A549 (cell line): ENCODE results near the gene RDH11. TPM values are rescaled to one million over a fixed set of nuclear protein-coding genes. Genes with fewer than 3 reads are reported as not detected.

Experiments
- ATAC-seq, 2 experiments: fragments of 200-7000 bp in 1 of 2; fragments of >200 bp in 1 of 2; cut with Nextera tagmentation in 1 of 2; cut with Tn5 transposase in 1 of 2; 3 replicates each; pipeline versions ENCODE4 v1.8.0 to v1.9.1; 2018 to 2020; ENCODE audit warnings: mild to moderate bottlenecking in 1 of 2, moderate library complexity in 1 of 2
- CTCF ChIA-PET: fragments of 300-600 bp; sonication (Branson Sonifier 250); formaldehyde crosslinking; extraction: SDS; loops from one replicate; lab custom pipeline; 2021; ENCODE audit warnings: antibody characterized with exemption, inconsistent platforms; lab: Yijun Ruan, JAX
- POLR2A ChIA-PET: fragments of 350-600 bp; formaldehyde crosslinking; extraction: SDS; loops from one replicate; lab custom pipeline; 2021; ENCODE audit warnings: antibody characterized with exemption, inconsistent platforms; lab: Yijun Ruan, JAX
- DNase-seq, 2 experiments: peaks; one replicate each; pipeline versions ENCODE4 v3.0.0 to v3.0.0-alpha.2; 2011 to 2016; ENCODE audit warnings: low read depth in 1 of 2, low spot score in 1 of 2
- FAIRE-seq: peaks from 2 replicates; lab custom pipeline; 2011; peaks lifted over from hg19 to GRCh38; lab: Jason Lieb, UNC
- H3K27ac ChIP-seq, 2 experiments: fragments of >200 bp; sonication (Bioruptor Twin); formaldehyde crosslinking; 3 replicates each; pipeline ENCODE4 v1.5.1; 2016 to 2017
- H3K4me1 ChIP-seq: fragments of >200 bp; sonication (Bioruptor Twin); formaldehyde crosslinking; 3 replicates; pipeline ENCODE4 v1.6.1; 2016
- H3K4me2 ChIP-seq: fragments of >200 bp; sonication (Bioruptor Twin); formaldehyde crosslinking; 3 replicates; pipeline ENCODE4 v1.6.1; 2016
- H3K4me3 ChIP-seq: fragments of >200 bp; sonication (Bioruptor Twin); formaldehyde crosslinking; 3 replicates; pipeline ENCODE4 v1.5.1; 2016
- H3K9me3 ChIP-seq: fragments of >200 bp; sonication (Bioruptor Twin); formaldehyde crosslinking; 3 replicates; pipeline ENCODE4 v1.6.1; 2016
- ATOH8 ChIP-seq: fragments of 250-450 bp; sonication (Bioruptor Pico); IDR thresholded peaks from 2 replicates; pipeline ENCODE4 v1.5.0; 2020; ENCODE audit warnings: low read depth, mild to moderate bottlenecking, moderate library complexity
- BHLHE40 ChIP-seq: IDR thresholded peaks from 2 replicates; pipeline ENCODE4 v1.6.1; 2012; ENCODE audit warnings: low read depth, low read length, inconsistent platforms
- CBX2 ChIP-seq: fragments of 200-600 bp; sonication (generic); IDR thresholded peaks from 2 replicates; pipeline ENCODE4 v1.6.1; 2016; ENCODE audit warnings: low read depth, mild to moderate bottlenecking, borderline replicate concordance
- EHF ChIP-seq: fragments of 250-450 bp; sonication (Bioruptor Pico); IDR thresholded peaks from 2 replicates; pipeline ENCODE4 v1.5.0; 2020; ENCODE audit warnings: mild to moderate bottlenecking
- EHMT2 ChIP-seq: fragments of 200-600 bp; sonication (generic); IDR thresholded peaks from 2 replicates; pipeline ENCODE4 v1.6.1; 2016; ENCODE audit warnings: antibody characterized with exemption, low read depth, mild to moderate bottlenecking, moderate library complexity
- GATA3 ChIP-seq: IDR thresholded peaks from 2 replicates; pipeline ENCODE4 v1.6.1; 2012; ENCODE audit warnings: borderline replicate concordance
- HDAC2 ChIP-seq: fragments of 200-600 bp; sonication (generic); IDR thresholded peaks from 2 replicates; pipeline ENCODE4 v1.6.1; 2016
- HEYL ChIP-seq: fragments of 250-450 bp; sonication (Bioruptor Pico); IDR thresholded peaks from 2 replicates; pipeline ENCODE4 v1.8.0; 2021; ENCODE audit warnings: mild to moderate bottlenecking, moderate library complexity
- KDM1A ChIP-seq: fragments of 200-600 bp; sonication (generic); IDR thresholded peaks from 2 replicates; pipeline ENCODE4 v1.6.1; 2016; ENCODE audit warnings: low read depth, mild to moderate bottlenecking
- MAFK ChIP-seq: fragments of 450-650 bp; IDR thresholded peaks from 2 replicates; pipeline ENCODE4 v1.6.1; 2014; ENCODE audit not compliant: partially characterized antibody
- MYC ChIP-seq: IDR thresholded peaks from 2 replicates; pipeline ENCODE4 v1.6.1; 2012; ENCODE audit warnings: mild to moderate bottlenecking, inconsistent platforms, low read length, improper control_type of control experiment, borderline replicate concordance
- NPAS2 ChIP-seq: fragments of 250-450 bp; sonication (Bioruptor Pico); IDR thresholded peaks from 2 replicates; pipeline ENCODE4 v1.8.0; 2022; ENCODE audit warnings: mild to moderate bottlenecking, moderate library complexity, borderline replicate concordance
- NR3C1 ChIP-seq: fragments of >200 bp; sonication (Bioruptor Twin); formaldehyde crosslinking; IDR thresholded peaks from 3 replicates; pipeline ENCODE4 v1.6.1; 2017
- RAD21 ChIP-seq, 2 experiments: fragments of >200 bp in 1 of 2; sonication (Bioruptor Twin) in 1 of 2; formaldehyde crosslinking in 1 of 2; IDR thresholded peaks in 1 of 2; conservative IDR thresholded peaks in 1 of 2; 2 replicates in 1 of 2; 3 replicates in 1 of 2; pipeline ENCODE4 v1.6.1; 2012 to 2018; ENCODE audit warnings: inconsistent platforms in 1 of 2
- RARB ChIP-seq: fragments of 250-450 bp; sonication (Bioruptor Pico); IDR thresholded peaks from 2 replicates; pipeline ENCODE4 v1.8.0; 2021; ENCODE audit warnings: mild to moderate bottlenecking, moderate library complexity
- RCOR1 ChIP-seq: fragments of 150-350 bp; IDR thresholded peaks from 2 replicates; pipeline ENCODE4 v1.6.1; 2014; ENCODE audit warnings: antibody characterized with exemption, low read length, low read depth
- RFX5 ChIP-seq: fragments of 450-650 bp; IDR thresholded peaks from 2 replicates; pipeline ENCODE4 v1.7.1; 2014; ENCODE audit warnings: antibody characterized with exemption, mild to moderate bottlenecking, moderate library complexity
- TFCP2L1 ChIP-seq: fragments of 250-450 bp; sonication (Bioruptor Pico); IDR thresholded peaks from 2 replicates; pipeline ENCODE4 v1.5.0; 2021; ENCODE audit warnings: mild to moderate bottlenecking
- TP53 ChIP-seq: fragments of 250-450 bp; sonication (Bioruptor Pico); IDR thresholded peaks from 2 replicates; pipeline ENCODE4 v1.5.0; 2021; ENCODE audit warnings: mild to moderate bottlenecking, moderate library complexity
- ZC3H11A ChIP-seq: fragments of 450-650 bp; IDR thresholded peaks from 2 replicates; pipeline ENCODE4 v1.6.1; 2014; ENCODE audit warnings: antibody characterized with exemption, mild to moderate bottlenecking
- ZFP36 ChIP-seq: fragments of 450-650 bp; IDR thresholded peaks from 2 replicates; pipeline ENCODE4 v1.6.1; 2014; ENCODE audit warnings: borderline replicate concordance; ENCODE audit not compliant: partially characterized antibody
- ZSCAN20 ChIP-seq: fragments of 250-450 bp; sonication (Bioruptor Pico); IDR thresholded peaks from 2 replicates; pipeline ENCODE4 v1.8.0; 2022; ENCODE audit warnings: mild to moderate bottlenecking, moderate library complexity
- WGBS: methylation state at CpG from one replicate; pipeline ENCODE4 v1.1.6; 2017; ENCODE audit errors: missing lambda C conversion rate; 5-methylcytosine and 5-hydroxymethylcytosine counted together
- polyA plus RNA-seq, 4 experiments: library from polyadenylated mRNA; depleted of rRNA in 3 of 4; stranded (reverse); fragments of >200 nt; fragmentation: RNase III in 1 of 4; extraction: RNeasy Plus Mini Kit Qiagen cat#74134 plus additional on column Dnase treatment in 1 of 4; gene quantifications; 2 replicates in 3 of 4; 3 replicates in 1 of 4; pipeline ENCODE4 v1.2.3, GENCODE V29; 2011 to 2017
- TF ChIP-seq, protein P1 (sequence below): fragments of 150-350 bp; IDR thresholded peaks from 2 replicates; pipeline ENCODE4 v1.6.1; 2014; ENCODE audit warnings: low read depth, mild to moderate bottlenecking, low read length

The RDH11 gene
- polyA plus RNA-seq, 2 of the 4 experiments (the other 2 are of a cell fraction) = 85.7 to 132 TPM

DNA sequence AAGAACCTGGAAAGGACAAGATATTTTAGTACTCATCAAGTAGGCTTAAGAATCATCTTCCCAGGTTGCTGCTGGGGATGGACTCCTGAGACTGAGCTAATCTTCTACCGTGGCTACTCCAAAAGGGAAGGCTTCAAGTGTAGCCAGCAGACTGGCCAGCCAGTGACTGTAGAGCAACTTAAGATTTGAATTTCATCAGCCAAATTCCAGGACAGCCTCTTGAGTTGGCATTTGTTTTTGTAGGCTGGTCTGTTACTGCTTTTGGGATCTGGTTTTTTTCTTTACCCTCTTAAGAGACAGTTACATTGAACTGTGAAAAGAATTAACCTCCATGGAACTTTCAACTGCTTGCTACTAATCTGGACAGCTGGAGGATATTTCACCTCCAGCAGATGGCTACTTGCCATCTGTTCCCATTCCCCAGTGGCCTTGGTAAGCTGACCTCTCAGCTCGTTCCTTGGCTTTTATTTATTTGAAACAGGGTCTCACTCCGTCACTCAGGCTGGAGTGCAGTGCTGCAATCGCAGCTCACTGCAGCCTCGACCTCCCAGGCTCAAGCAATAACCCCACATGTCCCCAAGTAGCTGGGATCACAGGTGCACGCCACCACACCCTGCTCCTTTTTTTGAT lies 41.8 kb downstream of the RDH11 start:
- no peaks in the 10 kb centered on the region for H3K9me3 ChIP-seq
- H3K27ac ChIP-seq = peak overlapping the region in 1 of 2 experiments; percentile 11; a peak in 1 of 6 replicates
- ATAC-seq (no peak), FAIRE-seq (no peak), DNase-seq (no peak)
- no peak for TF ChIP-seq RAD21 (conservative IDR thresholded peaks at IDR 0.05 in 1 of 2, IDR thresholded peaks at IDR 0.05 in 1 of 2)
- no peak for TF ChIP-seq KDM1A
- TF ChIP-seq NPAS2 (CRISPR knock-in tag) = no peak
- TF ChIP-seq EHF (CRISPR knock-in tag) = no peak
- TF ChIP-seq HEYL = no peak
- peaks cover 5% of the 10 kb centered on the region; the same call in 1 of the 3 replicates for H3K4me1 ChIP-seq
- no peak overlapping the region for H3K4me2 ChIP-seq
- no peak overlapping the region for H3K4me3 ChIP-seq
- ChIA-PET CTCF (interaction anchor here (1.2 to 3.9 kb wide), 5 partner anchors 10 to 73 kb away, joined by 3 to 15 read pairs (median 5); no protein-coding TSS in a partner anchor), POLR2A (no interaction called here)
- WGBS = 90% methylated on average over 6 of the region's 6 CpGs

- POLR2A ChIA-PET = no interaction called here
- no peak overlapping the region for H3K4me2 ChIP-seq
- peaks cover 5% of the 10 kb centered on the region; the same call in 1 of the 3 replicates for H3K4me1 ChIP-seq
- ATAC-seq (no peak), FAIRE-seq (no peak), DNase-seq (no peak)
- 86% methylated on average over 1 of the region's 1 CpG for WGBS
- H3K9me3 ChIP-seq = no peaks in the 10 kb centered on the region
- TF ChIP-seq EHMT2 (no peak), GATA3 (no peak), TFCP2L1 (CRISPR knock-in tag) (no peak), NPAS2 (CRISPR knock-in tag) (no peak), MAFK (no peak), ZFP36 (no peak), RARB (CRISPR knock-in tag) (no peak), RFX5 (no peak), RAD21 (conservative IDR thresholded peaks at IDR 0.05 in 1 of 2, IDR thresholded peaks at IDR 0.05 in 1 of 2) (no peak), BHLHE40 (no peak), ATOH8 (CRISPR knock-in tag) (no peak), ZC3H11A (no peak), MYC (no peak), TP53 (no peak), HDAC2 (no peak), ZSCAN20 (CRISPR knock-in tag) (no peak), CBX2 (no peak)
- TF ChIP-seq, protein P1, sequence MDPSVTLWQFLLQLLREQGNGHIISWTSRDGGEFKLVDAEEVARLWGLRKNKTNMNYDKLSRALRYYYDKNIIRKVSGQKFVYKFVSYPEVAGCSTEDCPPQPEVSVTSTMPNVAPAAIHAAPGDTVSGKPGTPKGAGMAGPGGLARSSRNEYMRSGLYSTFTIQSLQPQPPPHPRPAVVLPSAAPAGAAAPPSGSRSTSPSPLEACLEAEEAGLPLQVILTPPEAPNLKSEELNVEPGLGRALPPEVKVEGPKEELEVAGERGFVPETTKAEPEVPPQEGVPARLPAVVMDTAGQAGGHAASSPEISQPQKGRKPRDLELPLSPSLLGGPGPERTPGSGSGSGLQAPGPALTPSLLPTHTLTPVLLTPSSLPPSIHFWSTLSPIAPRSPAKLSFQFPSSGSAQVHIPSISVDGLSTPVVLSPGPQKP = no peak
- CTCF ChIA-PET = interaction anchor here (1.1 to 3.9 kb wide), 9 partner anchors 8 to 125 kb away, joined by 3 to 15 read pairs (median 5); no protein-coding TSS in a partner anchor
- H3K27ac ChIP-seq = no peak overlapping the region
- H3K4me3 ChIP-seq = no peak overlapping the region
These were observed 43.4 kb downstream of the RDH11 start for GRCh38 chr14:67652189-67652588.

GRCh38 chr14:67650694-67651093 lies 44.9 kb downstream of the RDH11 start:
- POLR2A ChIA-PET = no interaction called here
- ATAC-seq = no peak
- no peak for DNase-seq
- CTCF ChIA-PET = interaction anchor here (1.2 to 2.3 kb wide), 3 partner anchors 54 to 124 kb away, joined by 3 to 8 read pairs (median 6); no protein-coding TSS in a partner anchor
- no peak for FAIRE-seq
- TF ChIP-seq RCOR1 = no peak
- TF ChIP-seq ZC3H11A = no peak
- no peak for TF ChIP-seq NR3C1
- Histone ChIP-seq H3K4me1 (peaks cover 5% of the 10 kb centered on the region; the same call in 1 of the 3 replicates), H3K9me3 (no peaks in the 10 kb centered on the region), H3K4me3 (no peak overlapping the region), H3K4me2 (no peak overlapping the region), H3K27ac (no peak overlapping the region)
- WGBS = 67% methylated on average over 2 of the region's 2 CpGs
